ENCODE data around the gene BABAM2. TPM values are rescaled to one million over a fixed set of nuclear protein-coding genes. Genes with fewer than 3 reads are reported as not detected.

Gene BABAM2
- total RNA-seq, 1 experiment from 2014 or later: 33.1 TPM

- DNase-seq: no peak
- no peaks in the 10 kb centered on the region for H3K9me3 ChIP-seq
- no peaks in the 10 kb centered on the region for H3K36me3 ChIP-seq
- no peaks in the 10 kb centered on the region for H3K27me3 ChIP-seq
- no peak overlapping the region for H3K4me3 ChIP-seq
Measured at GRCh38 chr2:28381225-28382180, 491.0 kb downstream of the BABAM2 start.

GRCh38 chr2:28382755-28383154, 492.2 kb downstream of the BABAM2 start:
- no peak overlapping the region for H3K4me3 ChIP-seq
- no peak for DNase-seq
- no peaks in the 10 kb centered on the region for H3K27me3 ChIP-seq
- no peaks in the 10 kb centered on the region for H3K36me3 ChIP-seq
- no peaks in the 10 kb centered on the region for H3K9me3 ChIP-seq

GRCh38 chr2:28387082-28387960, 496.8 kb downstream of the BABAM2 start:
- Histone ChIP-seq H3K36me3 (no peaks in the 10 kb centered on the region), H3K9me3 (no peaks in the 10 kb centered on the region), H3K27me3 (no peaks in the 10 kb centered on the region), H3K4me3 (no peak overlapping the region)
- DNase-seq: no peak

Other genes with a start within 250 kb of the BABAM2 start
- 11.3 and 14.7 TPM in 2 replicates for gene SUPT7L, start 227.1 kb upstream of the BABAM2 start, total RNA-seq (2014; rRNA removed; shearing (Covaris generic); ENCODE audit: low replicate concordance)
- gene SLC4A1AP, start 226.8 kb upstream of the BABAM2 start, total RNA-seq (2014; rRNA removed; shearing (Covaris generic); ENCODE audit: low replicate concordance): 27.1 and 37.8 TPM in 2 replicates
- 166 and 232 TPM in 2 replicates for gene MRPL33, start 119.0 kb upstream of the BABAM2 start, total RNA-seq (2014; rRNA removed; shearing (Covaris generic); ENCODE audit: low replicate concordance)
- gene RBKS, start 342 bp upstream of the BABAM2 start, total RNA-seq (2014; rRNA removed; shearing (Covaris generic); ENCODE audit: low replicate concordance): 4.6 and 8.3 TPM in 2 replicates